ENCODE data around the gene RAB25. TPM values are rescaled to one million over a fixed set of nuclear protein-coding genes. Genes with fewer than 3 reads are reported as not detected.
"Not testable (repeated sequence)": the region's sequence is repeated elsewhere in the genome, so short reads cannot be mapped to it uniquely, and the experiment has no call there.

The RAB25 gene
- total RNA-seq, 1 donor from 2014 or later = not detected

GRCh38 chr1:156055281-156056048 lies 5.5 kb upstream of the RAB25 start:
- no peak for DNase-seq

- DNase-seq = no peak
Observed at GRCh38 chr1:156056326-156056849, 4.6 kb upstream of the RAB25 start.

- no peak for DNase-seq
Observed at GRCh38 chr1:156062189-156062588, 1.2 kb downstream of the RAB25 start.

DNA sequence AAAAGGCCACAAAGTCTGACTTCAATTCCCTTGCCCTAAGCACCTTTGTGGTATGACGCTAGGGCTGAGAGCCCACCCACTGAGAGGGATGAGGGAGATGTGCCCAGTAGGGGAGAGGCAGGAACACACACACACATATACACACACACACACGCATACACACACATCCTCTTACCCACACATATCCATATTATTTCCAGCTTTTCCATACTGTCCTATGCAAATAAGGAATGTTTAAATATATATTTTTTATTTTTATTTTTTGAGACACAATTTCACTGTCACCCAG lies 3.0 kb downstream of the RAB25 start:
- DNase-seq = no peak

DNA sequence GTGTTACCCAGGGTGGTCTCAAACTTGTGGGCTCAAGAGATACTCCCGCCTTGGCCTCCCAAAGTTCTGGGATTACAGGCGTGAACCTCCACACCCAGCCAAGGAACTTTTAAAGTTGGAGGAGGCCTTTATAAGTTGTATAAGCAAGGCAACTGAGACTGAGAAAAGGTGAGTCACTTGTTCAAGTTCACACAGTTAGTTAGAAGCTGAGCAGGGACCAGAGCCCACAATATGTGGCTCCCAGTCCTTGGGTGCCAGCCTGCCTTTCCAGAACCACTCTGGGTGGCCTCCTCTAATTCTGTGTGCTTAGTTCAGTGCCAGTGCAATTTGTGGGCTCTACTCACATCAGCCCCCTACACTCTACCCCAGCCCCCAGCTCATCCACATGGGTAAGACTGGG lies 3.7 kb downstream of the RAB25 start:
- no peak for DNase-seq

DNA sequence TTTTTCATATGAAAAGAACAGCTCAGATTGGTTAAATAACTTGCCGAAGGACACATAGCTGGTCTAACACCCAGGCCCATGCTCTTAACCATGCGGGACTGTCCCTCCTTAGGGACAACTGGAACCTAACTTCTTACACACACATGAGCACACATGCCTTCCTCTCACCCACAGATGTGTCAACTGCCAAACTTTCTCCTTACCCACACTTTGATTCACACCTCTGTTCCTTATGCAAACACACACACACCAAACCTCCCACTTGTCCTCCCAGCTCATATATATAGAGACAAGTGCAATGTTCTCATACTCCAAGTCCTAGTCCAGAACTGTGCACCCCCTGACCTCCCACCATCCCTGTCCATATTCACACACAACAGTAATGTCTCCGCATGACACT lies 4.3 kb downstream of the RAB25 start:
- DNase-seq = no peak

DNA sequence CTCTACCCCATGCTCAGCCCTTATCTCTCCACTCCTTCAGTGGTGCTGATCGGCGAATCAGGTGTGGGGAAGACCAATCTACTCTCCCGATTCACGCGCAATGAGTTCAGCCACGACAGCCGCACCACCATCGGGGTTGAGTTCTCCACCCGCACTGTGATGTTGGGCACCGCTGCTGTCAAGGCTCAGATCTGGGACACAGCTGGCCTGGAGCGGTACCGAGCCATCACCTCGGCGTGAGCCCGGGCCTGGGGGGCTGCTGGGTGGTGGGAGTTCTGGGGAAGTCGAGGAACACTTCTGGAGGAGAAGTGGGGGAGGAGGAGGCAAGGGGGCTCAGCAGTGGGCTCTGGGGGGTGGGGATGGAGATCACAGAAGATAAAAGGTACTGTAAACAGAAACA lies 4.9 kb downstream of the RAB25 start:
- no peak for DNase-seq

DNA sequence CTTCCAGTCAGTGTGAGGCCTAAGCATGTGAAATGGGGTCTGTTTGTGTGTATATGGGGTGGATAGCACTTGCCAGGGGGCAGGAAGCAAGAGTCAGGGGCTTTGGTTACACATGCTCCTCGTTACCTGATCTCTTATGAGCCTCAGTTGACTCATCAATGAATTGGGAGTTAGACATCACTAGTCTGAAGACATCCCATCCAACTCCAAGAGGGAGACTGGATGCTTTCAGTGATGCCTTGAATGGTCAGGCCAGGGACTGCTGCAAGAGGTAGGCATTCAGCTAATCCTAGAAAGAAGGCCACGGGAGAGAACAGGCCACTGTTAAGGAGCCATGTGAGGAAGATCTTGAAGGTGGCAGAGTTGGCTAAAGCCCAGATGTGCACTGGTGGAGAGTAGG lies 6.3 kb downstream of the RAB25 start:
- no peak for DNase-seq

DNA sequence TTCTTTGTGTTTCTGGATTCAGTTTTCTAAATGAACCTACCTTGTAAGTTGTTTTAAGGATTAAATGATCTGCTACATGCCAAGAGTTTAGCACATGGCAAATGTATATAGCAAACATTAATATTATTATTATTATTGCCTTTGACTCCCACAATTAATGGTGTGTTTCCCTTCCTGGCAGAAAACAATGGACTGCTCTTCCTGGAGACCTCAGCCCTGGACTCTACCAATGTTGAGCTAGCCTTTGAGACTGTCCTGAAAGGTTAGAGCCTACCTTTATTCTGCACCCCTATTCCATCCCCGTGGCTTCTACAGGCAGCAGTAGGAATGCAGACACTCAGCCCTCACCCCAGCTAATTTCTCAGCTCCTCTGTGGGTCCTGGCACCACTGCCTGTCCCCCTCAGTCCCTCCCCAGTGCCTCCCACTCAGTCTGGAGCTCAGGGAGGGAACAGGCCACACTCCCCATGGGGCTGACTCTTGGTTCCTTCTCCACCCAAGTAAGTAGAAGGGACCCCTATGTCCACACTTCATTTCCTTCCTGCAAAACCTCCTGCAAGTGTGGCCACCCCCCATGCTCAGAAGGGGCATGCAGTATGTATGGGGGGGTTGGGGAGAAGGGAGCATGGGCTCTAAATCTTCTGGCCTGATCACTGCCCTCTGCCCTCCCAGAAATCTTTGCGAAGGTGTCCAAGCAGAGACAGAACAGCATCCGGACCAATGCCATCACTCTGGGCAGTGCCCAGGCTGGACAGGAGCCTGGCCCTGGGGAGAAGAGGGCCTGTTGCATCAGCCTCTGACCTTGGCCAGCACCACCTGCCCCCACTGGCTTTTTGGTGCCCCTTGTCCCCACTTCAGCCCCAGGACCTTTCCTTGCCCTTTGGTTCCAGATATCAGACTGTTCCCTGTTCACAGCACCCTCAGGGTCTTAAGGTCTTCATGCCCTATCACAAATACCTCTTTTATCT lies 8.8 kb downstream of the RAB25 start:
- peak; percentile 53 for DNase-seq

DNA sequence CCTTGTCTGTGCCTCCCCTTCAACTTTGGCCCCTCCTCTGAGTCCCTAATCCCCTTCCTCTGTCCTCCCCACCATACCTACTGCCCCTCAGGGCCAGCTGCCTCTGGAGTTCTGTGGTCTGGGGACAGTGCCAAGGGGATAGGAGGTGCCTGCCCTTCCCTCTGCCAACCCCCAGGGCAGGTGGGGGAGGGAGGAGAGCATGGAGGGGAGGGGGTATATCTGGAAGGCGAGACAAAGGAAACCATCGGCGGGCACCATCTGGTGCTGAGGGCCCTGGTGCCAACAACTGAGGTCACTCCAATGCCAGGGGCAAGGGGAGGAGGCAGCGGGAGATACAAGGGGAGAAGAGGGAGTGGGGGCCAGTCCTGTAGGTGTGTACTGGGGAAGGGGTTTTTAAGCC lies 9.6 kb downstream of the RAB25 start:
- DNase-seq = no peak

- not testable (repeated sequence) for DNase-seq
Observed at GRCh38 chr1:156071332-156071816, 10.4 kb downstream of the RAB25 start.

DNA sequence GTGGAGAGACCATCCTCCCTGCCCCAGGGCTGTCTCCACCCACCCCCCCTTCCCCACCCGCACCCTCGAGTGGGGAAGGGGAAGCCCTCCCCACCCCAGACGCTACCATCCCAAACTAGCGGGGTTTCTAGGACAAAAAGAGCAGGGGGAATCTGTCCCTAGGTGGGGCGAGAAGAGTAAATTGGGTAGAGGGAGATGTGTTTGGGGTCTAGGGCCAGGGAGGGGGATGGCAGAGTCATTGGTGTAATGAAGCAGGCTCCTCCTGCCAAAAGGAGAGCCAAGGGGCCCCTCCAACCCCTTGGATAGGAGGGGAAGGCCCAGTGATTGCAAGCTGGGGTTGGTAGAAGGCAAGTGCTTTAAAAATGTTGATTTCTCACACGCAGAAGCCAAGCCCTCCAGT lies 11.3 kb downstream of the RAB25 start:
- no peak for DNase-seq

DNA sequence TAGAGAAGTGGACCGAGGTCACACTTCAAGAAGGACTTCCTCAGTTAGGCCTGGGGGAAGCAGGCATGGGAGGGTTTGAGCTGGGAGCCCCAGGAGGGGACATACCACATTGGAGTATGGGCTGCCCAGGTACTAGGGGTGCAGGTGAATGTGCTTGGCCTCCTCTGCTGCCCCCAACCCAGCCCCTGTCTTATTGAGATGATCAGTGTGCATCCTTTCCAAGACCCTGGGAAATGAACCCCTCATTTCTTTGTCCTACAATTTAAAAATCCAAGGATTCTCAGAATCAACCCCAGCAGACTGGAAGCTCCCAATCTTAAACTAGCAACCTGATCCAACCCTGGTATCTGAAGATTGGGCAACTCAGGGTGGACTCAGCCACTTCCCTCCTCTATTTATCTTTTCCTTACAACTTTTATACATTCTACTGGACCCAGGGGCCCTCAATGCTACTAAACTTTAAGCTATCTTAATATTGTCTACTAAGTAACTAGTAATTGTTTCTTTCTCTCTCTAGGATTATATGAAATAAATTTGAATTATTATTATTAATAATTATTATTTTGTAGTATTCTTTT lies 12.2 kb downstream of the RAB25 start:
- DNase-seq = no peak

DNA sequence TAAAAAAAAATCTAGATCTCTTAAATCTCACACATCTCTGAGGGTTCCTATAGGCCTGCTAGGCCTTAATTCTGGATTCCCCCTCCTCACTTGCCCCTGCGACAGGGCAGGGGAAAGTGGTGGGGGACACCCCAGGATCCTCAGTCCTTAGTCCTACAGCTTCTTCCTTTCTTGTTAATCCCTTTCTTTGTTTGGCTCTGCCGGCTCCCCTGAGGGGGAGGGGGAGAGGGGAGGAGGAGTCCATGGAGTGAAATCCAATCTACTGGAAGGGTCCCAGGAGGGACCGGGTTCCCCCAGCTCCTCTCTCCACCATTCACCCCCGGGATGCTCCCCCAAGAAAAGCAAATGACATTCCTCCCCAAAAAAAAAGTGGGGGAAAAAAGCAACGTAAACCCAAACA lies 12.8 kb downstream of the RAB25 start:
- no peak for DNase-seq

GRCh38 chr1:156074661-156075060 lies 13.7 kb downstream of the RAB25 start:
- no peak for DNase-seq

DNA sequence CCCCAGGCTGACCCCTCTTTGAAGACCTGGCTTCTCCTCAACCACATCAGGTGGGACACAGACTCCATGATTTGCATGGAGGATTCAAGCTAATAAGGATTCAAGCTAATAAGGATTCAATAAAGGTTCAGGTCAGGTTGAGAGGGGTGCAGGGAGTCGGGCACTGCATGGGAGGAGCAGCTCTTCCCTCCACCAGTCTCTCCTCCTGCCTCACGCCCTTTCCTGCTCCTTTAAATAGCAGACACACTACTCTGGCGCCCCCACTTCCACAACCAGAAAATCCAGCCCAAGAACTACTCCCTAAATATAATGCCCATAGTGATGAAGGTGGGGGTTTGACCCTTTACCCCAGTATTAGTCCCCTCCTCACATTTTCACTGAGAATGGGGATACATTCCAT lies 14.2 kb downstream of the RAB25 start:
- no peak for DNase-seq

DNA sequence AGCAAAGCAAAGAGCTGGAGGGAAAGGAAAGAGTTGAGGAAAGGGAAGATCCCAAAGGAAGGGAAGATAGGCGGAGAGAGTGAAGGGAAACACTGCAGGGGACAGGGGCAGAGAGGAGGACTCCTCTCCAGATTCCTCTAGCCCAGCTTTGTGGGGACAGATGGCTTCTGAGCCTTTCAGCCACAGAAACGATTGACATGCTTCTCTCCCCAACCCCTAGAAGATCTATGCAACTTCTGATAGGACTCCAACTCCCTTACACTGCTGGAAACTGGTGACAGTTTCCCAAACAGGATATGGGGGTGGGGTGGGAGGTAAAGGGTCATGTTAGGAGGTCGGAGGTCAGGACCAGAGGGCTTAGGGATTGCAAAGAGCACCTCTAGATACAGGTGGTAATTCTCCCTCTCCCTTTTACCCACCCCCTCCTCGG lies 14.8 kb downstream of the RAB25 start:
- DNase-seq = no peak

- no peak for DNase-seq
Observed at GRCh38 chr1:156076609-156077429, 15.9 kb downstream of the RAB25 start.

DNA sequence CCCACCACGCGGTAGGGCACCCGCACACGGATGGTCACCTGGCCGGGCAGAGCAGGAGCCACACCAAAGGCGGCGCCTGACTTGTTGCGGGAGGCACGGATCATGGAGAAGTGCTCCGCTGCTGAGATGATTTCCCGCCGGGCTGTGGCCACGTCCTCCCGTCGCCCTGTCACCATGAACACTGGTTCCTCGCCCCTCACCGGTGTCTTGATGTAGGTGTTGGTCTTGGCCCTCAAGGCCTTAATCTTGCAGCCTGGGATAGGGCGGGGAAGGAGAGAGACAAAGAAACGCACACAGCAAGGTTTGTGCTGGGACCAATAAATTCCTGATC lies 16.4 kb downstream of the RAB25 start:
- DNase-seq = no peak

GRCh38 chr1:156078728-156079127 lies 17.8 kb downstream of the RAB25 start:
- DNase-seq = no peak

- no peak for DNase-seq
Observed at GRCh38 chr1:156079762-156080161, 18.8 kb downstream of the RAB25 start.

DNA sequence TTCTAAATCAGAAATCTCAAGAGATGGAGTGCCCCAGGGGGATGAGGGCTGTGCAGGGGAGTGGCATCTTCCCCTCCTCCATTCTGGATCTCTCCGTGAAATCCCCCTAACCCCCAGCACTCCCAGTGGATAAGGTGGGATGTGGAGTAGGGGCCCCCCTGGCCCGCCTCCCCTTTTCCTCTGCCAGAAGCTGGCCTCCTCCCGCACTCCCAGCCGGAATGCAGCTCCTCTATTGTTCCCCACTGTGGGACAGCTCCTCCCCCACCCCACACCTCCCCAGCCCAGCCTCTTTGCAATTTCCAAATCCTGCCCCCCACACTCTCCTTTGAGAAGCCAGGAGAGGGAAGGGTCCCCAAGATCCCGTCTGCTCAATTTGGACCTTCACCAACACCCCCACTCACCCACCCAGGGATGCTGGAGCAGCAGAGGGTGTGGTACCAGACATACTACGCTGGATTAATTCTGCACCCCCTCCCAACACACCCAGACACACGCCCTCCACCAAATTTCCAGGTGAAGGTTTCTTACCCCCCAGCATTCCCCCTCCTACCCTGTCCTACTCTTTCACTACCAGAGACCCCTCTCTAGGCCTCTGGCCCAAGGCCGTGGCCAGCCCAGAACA lies 19.4 kb downstream of the RAB25 start:
- DNase-seq = no peak
